Subcutaneous abdominal adipose tissue (tissue), 5 donors: ENCODE results near the gene RHPN2.

ENCODE experiments used
- H3K27ac ChIP-seq: one replicate; pipeline ENCODE4 v1.7.0; 2013; ENCODE audit warnings: low read depth, mild to moderate bottlenecking, inconsistent platforms, low read length, moderate library complexity
- H3K27me3 ChIP-seq, 5 donors: one replicate each; pipeline ENCODE4 v1.7.0; 2013; ENCODE audit warnings: low read length in 5 of 5, inconsistent platforms in 1 of 5; ENCODE audit not compliant: control insufficient read depth in 5 of 5, insufficient read depth in 4 of 5
- H3K36me3 ChIP-seq, 5 donors: one replicate each; pipeline ENCODE4 v1.7.0; 2013; ENCODE audit warnings: low read length in 5 of 5; ENCODE audit not compliant: control insufficient read depth in 5 of 5, insufficient read depth in 5 of 5
- H3K4me1 ChIP-seq, 5 donors: one replicate each; pipeline ENCODE4 v1.7.0; 2013; ENCODE audit warnings: low read length in 5 of 5, mild to moderate bottlenecking in 3 of 5, moderate library complexity in 1 of 5; ENCODE audit not compliant: control insufficient read depth in 5 of 5, insufficient read depth in 5 of 5
- H3K4me3 ChIP-seq, 5 donors: one replicate each; pipeline ENCODE4 v1.7.0; 2013; ENCODE audit warnings: low read length in 5 of 5, low read depth in 1 of 5
- H3K9ac ChIP-seq, 5 donors: one replicate each; pipeline ENCODE4 v1.7.0; 2013; ENCODE audit warnings: low read length in 5 of 5, mild to moderate bottlenecking in 4 of 5, moderate library complexity in 3 of 5
- H3K9me3 ChIP-seq, 5 donors: one replicate each; pipeline ENCODE4 v1.7.0; 2013; ENCODE audit warnings: low read length in 5 of 5; ENCODE audit not compliant: control insufficient read depth in 5 of 5
- donor health status: healthy.
- donor health status: healthy.
- donor health status: healthy.
- donor health status: healthy.
- donor health status: healthy.

The RHPN2 gene

DNA sequence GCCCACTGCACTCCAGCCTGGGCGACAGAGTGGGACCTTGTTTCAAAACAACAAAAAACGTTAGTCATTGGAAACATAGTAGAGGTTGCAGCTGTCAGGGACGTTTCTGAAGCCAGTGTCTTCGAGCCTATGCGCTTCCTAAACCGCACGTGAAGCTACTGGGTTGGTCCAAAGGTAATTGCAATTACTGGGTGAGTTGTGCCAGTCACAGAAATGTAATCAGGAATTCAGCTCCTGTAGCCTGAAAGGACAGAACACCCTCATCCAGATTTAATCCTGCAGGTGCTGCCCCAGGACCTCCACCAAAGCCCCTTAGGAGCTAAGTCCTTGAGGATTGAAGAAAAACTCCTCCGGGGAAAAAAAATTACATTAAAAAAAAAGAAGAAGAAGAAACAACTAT is 2.4 kb upstream of the RHPN2 start:
- Histone ChIP-seq H3K4me1 (peaks cover 0 to 15% (median 11%) of the 10 kb centered on the region in 5 donors), H3K9me3 (no peaks in the 10 kb centered on the region), H3K36me3 (no peaks in the 10 kb centered on the region), H3K27ac (no peak overlapping the region), H3K9ac (no peak overlapping the region), H3K4me3 (no peak overlapping the region), H3K27me3 (peaks cover 3 to 13% (median 11%) of the 10 kb centered on the region in 5 donors)

DNA sequence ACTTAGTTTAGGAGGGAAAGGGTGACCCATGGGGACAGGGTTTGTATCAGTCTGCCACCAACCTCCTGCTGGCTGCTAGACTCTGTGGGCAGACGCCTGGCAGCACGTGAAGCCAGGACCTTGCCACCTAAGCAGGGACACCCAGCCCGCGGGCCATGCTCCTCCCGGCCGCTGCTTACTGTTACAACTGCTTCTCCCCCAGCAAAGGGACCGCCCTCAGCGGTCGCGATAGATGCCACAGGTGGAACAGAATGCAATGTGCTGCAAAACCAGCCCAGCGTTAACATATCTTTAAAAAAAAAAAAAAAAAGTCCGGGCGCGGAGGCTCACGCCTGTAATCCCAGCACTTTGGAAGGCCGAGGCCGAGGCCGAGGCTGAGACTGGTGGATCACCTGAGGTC is 1.9 kb upstream of the RHPN2 start:
- Histone ChIP-seq H3K9ac (no peak overlapping the region), H3K4me3 (no peak overlapping the region), H3K9me3 (no peaks in the 10 kb centered on the region), H3K27me3 (peaks cover 3 to 13% (median 12%) of the 10 kb centered on the region in 5 donors), H3K36me3 (no peaks in the 10 kb centered on the region), H3K4me1 (peaks cover 0 to 15% (median 11%) of the 10 kb centered on the region in 5 donors), H3K27ac (no peak overlapping the region)

DNA sequence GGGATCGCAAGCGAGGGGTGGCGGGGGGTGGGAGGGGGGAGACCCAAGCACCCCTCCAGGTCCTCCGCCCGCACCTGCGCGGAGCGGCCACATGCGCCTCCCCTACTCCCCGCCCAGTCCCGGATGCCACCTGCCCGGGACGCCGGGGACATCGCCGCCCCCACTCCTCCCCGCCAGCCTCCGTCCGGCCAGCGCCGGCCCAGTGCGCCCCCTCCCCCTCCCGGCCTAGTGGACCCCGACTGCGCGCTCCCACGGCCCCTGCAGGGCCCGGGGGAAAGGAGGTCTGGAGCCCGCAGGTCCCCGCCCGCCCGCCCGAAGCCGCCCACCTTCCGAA is 263 bp downstream of the RHPN2 start:
- no peak overlapping the region for H3K27ac ChIP-seq
- H3K4me1 ChIP-seq = peaks cover 0 to 15% (median 11%) of the 10 kb centered on the region in 5 donors
- H3K9ac ChIP-seq = no peak overlapping the region
- no peaks in the 10 kb centered on the region for H3K36me3 ChIP-seq
- peaks cover 3 to 13% (median 12%) of the 10 kb centered on the region in 5 donors for H3K27me3 ChIP-seq
- no peaks in the 10 kb centered on the region for H3K9me3 ChIP-seq
- peak overlapping the region in 3 of 5 donors; percentile 36 to 47 (median 42) for H3K4me3 ChIP-seq

DNA sequence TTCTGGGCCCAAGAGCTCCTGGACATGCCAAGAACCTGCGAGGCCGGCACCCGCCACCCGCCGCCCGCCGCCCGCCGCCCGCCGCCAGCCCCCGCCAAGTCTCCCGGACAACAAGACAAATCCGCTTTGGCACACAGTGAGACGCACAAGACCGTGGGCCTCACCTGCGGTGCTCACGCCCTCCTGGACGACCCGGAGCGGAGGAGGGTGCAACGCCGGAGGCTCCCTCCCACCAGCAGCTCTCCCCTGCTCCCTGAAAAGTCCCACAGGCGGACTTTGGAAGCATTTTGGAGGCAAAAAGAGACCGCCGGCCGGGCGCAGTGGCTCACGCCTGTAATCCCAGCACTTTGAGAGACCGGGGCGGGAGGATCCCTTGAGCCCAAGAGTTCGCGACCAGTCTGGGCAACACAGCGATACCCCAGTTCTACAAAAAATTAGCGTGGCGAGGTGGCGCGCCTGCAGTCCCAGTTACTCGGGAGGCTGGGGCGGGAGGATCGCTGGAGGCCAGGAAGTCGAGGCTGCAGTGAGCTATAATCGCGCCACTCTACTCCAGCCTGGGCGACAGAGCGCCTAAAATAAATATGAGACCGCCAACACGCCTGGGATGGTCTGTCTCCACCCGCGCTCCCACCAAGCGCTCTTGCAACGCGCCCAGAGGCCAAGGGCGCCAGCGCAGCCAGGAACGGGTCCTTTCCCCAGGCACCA is 783 bp downstream of the RHPN2 start:
- peak overlapping the region in 3 of 5 donors; percentile 36 to 47 (median 42) for H3K4me3 ChIP-seq
- H3K9ac ChIP-seq = no peak overlapping the region
- H3K27me3 ChIP-seq = peaks cover 3 to 13% (median 12%) of the 10 kb centered on the region in 5 donors
- H3K4me1 ChIP-seq = peaks cover 0 to 15% (median 11%) of the 10 kb centered on the region in 5 donors
- no peak overlapping the region for H3K27ac ChIP-seq
- no peaks in the 10 kb centered on the region for H3K9me3 ChIP-seq
- no peaks in the 10 kb centered on the region for H3K36me3 ChIP-seq

DNA sequence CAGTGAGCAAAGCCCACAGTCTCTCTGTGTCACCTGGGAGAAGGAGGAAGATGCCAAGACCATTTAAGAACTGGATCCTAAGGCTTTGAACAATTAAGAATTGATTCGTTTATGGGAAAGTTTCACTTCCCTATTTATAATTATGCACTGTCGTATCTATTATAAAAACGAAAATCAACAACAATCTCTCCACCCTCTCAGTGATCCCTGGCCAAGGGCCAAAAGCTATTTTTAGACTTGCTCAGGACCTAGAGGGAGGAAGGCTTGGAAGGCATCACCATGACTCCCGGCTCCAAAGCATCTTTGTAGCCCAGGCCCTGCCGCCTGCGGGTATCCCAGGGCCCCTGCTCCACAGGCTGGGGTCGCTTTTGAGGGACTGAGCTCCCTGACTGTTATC is 1.3 kb downstream of the RHPN2 start:
- no peaks in the 10 kb centered on the region for H3K36me3 ChIP-seq
- peaks cover 3 to 13% (median 12%) of the 10 kb centered on the region in 5 donors for H3K27me3 ChIP-seq
- H3K4me3 ChIP-seq = no peak overlapping the region
- H3K4me1 ChIP-seq = peaks cover 0 to 15% (median 11%) of the 10 kb centered on the region in 5 donors
- H3K9ac ChIP-seq = no peak overlapping the region
- H3K9me3 ChIP-seq = no peaks in the 10 kb centered on the region
- no peak overlapping the region for H3K27ac ChIP-seq

DNA sequence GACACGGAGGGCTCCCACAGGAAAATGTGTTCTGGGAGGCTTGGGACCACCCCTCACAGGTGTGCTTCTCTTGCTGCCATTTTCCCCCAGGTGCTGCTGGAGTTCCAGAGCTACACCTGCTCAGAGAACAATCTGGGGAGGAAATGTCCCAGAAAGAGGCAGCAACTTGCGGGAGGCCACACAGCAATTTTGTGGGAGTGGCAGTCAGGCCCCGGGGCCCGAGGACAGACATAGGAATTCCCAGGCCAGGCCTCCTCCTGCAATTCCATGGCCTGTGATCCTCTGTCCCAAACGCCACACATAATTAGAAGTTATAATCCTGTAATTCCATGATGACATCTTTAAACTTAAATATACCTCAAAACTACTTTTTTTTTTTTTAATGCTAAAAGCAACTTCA is 1.8 kb downstream of the RHPN2 start:
- no peaks in the 10 kb centered on the region for H3K9me3 ChIP-seq
- H3K4me1 ChIP-seq = peaks cover 0 to 15% (median 11%) of the 10 kb centered on the region in 5 donors
- H3K36me3 ChIP-seq = no peaks in the 10 kb centered on the region
- H3K27ac ChIP-seq = no peak overlapping the region
- H3K27me3 ChIP-seq = peaks cover 3 to 13% (median 12%) of the 10 kb centered on the region in 5 donors
- no peak overlapping the region for H3K4me3 ChIP-seq
- no peak overlapping the region for H3K9ac ChIP-seq

DNA sequence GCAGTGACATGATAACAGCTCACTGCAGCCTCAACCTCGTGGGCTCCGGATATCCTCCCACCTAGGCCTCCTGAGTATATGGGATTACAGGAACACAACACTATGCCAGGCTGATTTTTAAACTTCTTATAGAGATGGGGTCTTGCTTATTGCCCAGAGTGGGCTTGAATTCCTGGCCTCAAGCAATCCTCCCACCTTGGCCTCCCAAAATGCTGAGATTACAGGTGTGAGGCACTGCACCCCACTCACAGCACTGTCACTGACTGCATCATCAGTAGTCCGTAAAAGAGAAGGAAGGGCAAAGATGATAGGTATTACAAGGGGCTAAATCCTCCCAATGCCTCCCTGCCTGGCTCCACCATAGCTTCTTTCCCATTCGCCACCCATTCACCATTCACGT is 4.1 kb downstream of the RHPN2 start:
- Histone ChIP-seq H3K9ac (no peak overlapping the region), H3K4me3 (no peak overlapping the region), H3K27ac (no peak overlapping the region), H3K36me3 (no peaks in the 10 kb centered on the region), H3K27me3 (peaks cover 3 to 13% (median 12%) of the 10 kb centered on the region in 5 donors), H3K4me1 (peaks cover 0 to 15% (median 11%) of the 10 kb centered on the region in 5 donors), H3K9me3 (no peaks in the 10 kb centered on the region)

DNA sequence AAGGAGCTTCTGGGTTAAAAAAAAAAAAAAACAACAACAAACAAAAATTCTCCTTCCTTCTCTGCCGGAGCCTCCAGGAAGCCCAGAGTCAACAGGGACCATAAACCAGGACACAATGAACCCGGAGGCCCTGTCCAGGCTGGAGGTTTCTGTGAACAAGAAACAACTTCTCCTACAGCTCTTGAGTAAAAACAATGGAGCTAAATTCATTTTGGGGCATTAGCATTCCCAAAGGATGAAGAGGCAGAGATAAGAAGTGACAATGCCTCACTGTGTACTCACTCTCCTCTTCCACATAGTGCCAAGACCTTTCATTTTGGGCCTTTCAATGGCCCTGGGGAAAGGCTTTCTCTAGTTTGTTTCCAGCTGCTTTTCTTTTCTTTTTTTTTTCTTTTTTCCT is 9.0 kb downstream of the RHPN2 start:
- Histone ChIP-seq H3K27ac (no peak overlapping the region), H3K36me3 (no peaks in the 10 kb centered on the region), H3K9me3 (no peaks in the 10 kb centered on the region), H3K9ac (no peak overlapping the region), H3K27me3 (peaks cover 0 to 4% (median 0%) of the 10 kb centered on the region in 5 donors), H3K4me1 (no peaks in the 10 kb centered on the region), H3K4me3 (no peak overlapping the region)

DNA sequence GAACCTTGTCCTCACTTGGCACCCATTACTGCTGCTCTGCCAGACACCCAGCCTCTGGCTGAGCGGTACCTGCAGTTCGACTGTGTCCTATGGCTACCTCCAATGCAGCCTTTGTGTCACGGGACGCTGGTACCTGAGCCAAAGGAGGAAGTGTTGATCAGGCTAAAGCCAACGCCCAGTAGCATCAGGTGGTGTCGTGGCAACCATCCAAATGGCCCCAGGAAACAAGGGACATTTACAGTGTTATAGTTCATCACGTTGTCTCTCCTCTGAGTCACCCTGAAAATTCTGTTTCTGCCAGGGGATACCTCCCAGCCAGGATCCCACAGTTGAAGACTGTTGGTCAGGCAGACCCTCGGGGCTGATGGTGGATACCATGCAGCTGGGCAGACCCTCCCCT is 10.1 kb downstream of the RHPN2 start:
- H3K4me1 ChIP-seq = no peaks in the 10 kb centered on the region
- no peak overlapping the region for H3K4me3 ChIP-seq
- H3K27me3 ChIP-seq = no peaks in the 10 kb centered on the region
- no peak overlapping the region for H3K27ac ChIP-seq
- no peaks in the 10 kb centered on the region for H3K36me3 ChIP-seq
- H3K9me3 ChIP-seq = no peaks in the 10 kb centered on the region
- no peak overlapping the region for H3K9ac ChIP-seq

DNA sequence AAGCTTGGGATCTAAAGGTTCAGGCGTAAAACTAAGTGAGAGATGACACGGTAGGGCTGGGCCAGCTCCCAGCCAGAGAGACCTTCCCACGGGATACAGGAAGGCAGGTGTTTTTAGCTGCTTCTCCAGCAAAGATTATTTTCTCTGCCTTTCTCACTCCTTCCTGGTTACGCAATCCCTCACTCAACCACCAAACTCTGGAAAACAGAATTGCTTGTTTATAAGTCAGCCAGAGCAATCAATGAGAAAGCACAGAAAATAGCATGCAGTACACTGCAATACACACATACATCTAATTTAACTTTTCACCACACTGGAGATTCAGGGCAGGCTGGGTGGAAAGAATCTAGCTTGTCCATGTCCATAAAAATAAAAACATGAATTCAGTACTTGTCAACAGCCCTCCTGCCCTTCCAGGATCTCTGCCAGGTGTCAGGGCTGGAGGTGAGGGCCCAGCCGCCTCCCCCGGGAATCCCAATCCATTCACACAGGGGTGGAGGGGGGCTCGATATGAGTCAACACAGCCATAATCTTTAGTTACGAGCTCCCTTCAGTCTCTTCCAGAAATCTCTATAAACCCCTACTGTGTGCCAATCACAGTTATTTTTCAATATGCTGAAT is 12.2 kb downstream of the RHPN2 start:
- no peak overlapping the region for H3K9ac ChIP-seq
- H3K4me3 ChIP-seq = no peak overlapping the region
- no peaks in the 10 kb centered on the region for H3K4me1 ChIP-seq
- no peaks in the 10 kb centered on the region for H3K36me3 ChIP-seq
- no peaks in the 10 kb centered on the region for H3K27me3 ChIP-seq
- H3K9me3 ChIP-seq = no peaks in the 10 kb centered on the region
- no peak overlapping the region for H3K27ac ChIP-seq
